GM08714 (cell line): ENCODE measurements around the gene ZNF500.

Experiments used
- H3K4me3 ChIP-seq: fragments of 200-500 bp; sonication (Bioruptor generic); 2 replicates; pipeline ENCODE4 v1.5.1; 2014; ENCODE audit warnings: mild to moderate bottlenecking, low read length, inconsistent platforms
- ZNF274 ChIP-seq: IDR thresholded peaks from 2 replicates; pipeline ENCODE4 v1.6.1; 2012; ENCODE audit warnings: mild to moderate bottlenecking, low read depth, low read length

Gene ZNF500

DNA sequence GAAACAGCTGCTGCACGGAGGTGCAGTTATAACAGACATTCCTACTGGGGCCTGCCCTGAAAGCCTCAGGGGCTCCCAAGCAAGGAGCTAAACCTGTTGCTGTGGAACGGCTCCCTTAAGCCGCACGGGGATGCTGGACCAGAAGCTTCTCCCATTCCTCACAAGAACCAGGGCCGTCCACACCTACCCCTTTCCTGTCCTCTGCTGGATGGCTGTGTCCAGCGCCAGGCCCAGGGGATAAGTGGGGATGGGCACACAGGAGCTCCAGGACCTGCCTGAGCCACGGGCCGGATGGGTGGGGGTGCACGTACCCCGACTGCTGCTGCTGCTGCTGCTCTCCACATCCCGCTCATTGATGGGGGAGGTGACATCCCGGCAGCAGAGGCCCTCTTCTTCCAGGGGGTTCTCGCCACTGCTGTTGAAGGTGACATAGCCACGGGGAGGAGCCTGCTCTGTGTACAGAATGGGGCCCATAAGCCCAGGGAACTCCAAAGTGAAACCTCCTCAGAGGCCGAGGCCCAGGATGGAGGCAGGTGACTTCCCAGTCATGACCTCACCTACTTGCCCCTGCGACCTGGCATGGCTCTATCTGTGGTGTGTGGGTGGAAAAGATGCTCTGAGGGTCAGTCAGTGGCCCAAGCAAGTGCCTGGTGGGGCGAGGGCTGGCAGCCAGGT, 65.0 kb downstream of the ZNF500 start:
- no peak for TF ChIP-seq ZNF274
- no peak overlapping the region for H3K4me3 ChIP-seq

DNA sequence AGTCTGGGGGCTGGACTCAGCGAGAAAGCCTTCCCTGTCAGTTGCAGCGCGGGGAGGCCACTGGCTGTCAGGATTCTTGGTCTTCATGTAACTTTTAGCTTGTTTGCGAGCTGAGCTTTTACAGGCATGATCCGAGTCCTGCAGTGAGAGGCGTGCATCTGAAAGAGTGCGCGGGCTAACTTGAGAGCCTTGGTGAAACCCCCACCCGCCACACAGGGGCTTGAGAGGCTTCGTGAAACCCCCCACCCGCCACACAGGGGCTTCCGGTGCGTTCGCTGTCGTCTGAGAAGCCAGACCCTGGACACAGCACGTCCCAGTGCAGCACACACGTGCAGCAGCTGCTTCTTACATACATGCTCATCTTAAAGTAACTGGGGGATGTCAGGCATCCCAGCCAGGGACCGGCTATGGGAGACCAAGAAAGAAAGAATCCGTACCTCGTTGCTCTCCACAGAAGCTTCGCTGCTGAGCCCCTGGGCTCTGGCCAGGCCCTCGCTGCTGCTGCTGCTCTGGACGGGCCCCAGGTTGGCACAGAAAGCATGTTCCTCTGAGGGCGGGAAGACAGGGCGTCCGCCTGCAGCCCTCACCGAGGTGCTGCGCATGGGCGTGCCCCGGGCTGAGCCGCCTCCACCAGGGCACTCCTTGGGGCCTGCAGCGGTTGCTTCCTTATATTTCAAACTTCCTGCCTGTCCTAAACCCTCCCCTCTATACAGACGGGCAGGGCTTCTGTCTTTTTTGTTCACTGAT, 65.8 kb downstream of the ZNF500 start:
- no peak for TF ChIP-seq ZNF274
- H3K4me3 ChIP-seq: no peak overlapping the region

DNA sequence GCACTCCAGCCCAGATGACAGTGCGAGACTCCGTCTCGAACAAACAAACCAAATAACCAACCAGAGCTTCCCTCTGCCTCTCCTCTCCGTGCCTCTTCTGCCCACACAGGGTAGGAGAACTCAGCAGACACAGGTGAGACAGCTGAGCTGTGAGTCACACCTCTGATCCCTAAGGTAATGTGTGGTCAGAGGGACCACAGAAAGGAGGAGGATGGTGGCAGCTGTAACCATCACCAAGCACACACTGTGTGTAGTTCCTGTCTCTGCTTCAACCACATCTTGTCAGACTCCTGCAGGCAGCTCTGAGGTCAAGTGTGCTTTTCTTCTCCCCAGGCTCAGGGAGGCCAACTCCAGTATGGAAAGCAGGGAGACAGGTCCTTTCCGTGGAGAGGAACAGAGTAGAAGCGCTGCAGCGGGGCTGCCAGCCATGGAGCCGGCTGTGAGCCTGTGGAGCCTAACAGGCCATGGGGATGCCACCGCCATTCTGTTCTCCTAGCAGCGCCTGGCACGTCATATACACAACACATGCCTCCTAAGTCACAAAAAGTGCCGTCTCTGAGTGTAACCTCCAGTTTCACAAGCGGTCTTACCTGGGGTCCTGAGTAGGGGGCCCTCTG, 66.5 kb downstream of the ZNF500 start:
- TF ChIP-seq ZNF274: no peak

DNA sequence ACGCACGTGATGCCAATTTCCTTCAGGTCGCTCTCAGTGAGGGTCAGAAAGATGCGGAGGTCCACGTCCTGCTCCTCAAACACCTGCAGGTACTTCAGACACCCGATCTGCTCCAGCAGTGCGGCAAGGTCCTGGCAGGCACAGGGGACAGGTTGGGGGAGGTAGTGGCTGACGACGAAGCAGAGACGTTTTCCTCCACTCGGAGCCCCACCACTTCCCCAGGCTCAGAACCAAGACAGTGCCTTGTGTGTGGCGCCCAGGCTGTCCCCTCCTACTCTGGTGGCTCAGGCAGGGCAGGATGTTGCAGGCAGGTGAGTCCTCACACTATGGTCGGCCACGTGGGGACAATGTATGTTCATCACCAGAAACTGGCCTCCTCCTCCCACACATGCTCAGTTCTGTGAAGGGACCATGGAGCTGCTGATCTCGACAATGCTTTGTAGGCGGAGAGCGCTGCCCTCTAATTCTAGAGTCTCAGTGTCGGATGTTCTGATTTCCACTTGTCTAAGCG, 67.9 kb downstream of the ZNF500 start:
- H3K4me3 ChIP-seq: no peak overlapping the region
- TF ChIP-seq ZNF274: no peak

More for the DNA sequence above, 66.5 kb downstream of the ZNF500 start:
- no peak overlapping the region for H3K4me3 ChIP-seq

- TF ChIP-seq ZNF274: no peak
- H3K4me3 ChIP-seq: no peak overlapping the region
Observed at GRCh38 chr16:4698321-4699045, 68.5 kb downstream of the ZNF500 start.
